PFSK-1 (cell line): ENCODE measurements around the gene PXK.

ENCODE experiments used
- FOXP2 ChIP-seq: optimal IDR thresholded peaks from 2 replicates; pipeline ENCODE3; 2011; ENCODE audit warnings: borderline replicate concordance, control low read depth, inconsistent platforms; ENCODE audit not compliant: insufficient read depth; ENCODE audit errors: extremely low read length, extremely low read depth
- POLR2AphosphoS5 ChIP-seq: IDR thresholded peaks from 2 replicates; pipeline ENCODE4 v1.6.1; 2012; ENCODE audit warnings: low read depth, mild to moderate bottlenecking, control low read depth, low read length, moderate library complexity
- SIN3A ChIP-seq: IDR thresholded peaks from 2 replicates; pipeline ENCODE4 v1.6.1; 2012; ENCODE audit warnings: mild to moderate bottlenecking, low read length, moderate library complexity, borderline replicate concordance; ENCODE audit not compliant: insufficient read depth
- TAF1 ChIP-seq: IDR thresholded peaks from 2 replicates; pipeline ENCODE4 v1.6.1; 2012; ENCODE audit warnings: low read length, control low read depth, borderline replicate concordance; ENCODE audit not compliant: insufficient read depth
- TF ChIP-seq, protein P1 (sequence below), 2 experiments: IDR thresholded peaks; 2 replicates each; pipeline versions ENCODE4 v1.6.1 to v1.8.0; 2011 to 2012; ENCODE audit warnings: low read depth in 2 of 2, low read length in 2 of 2, control low read depth in 1 of 2, inconsistent platforms in 1 of 2, mild to moderate bottlenecking in 1 of 2, moderate library complexity in 1 of 2; ENCODE audit not compliant: insufficient read depth in 1 of 2

Gene PXK

GRCh38 chr3:58371754-58372153, 39.1 kb downstream of the PXK start:
- TF ChIP-seq POLR2AphosphoS5 (no peak), SIN3A (no peak), TAF1 (no peak), FOXP2 (no peak)
- TF ChIP-seq, protein P1, sequence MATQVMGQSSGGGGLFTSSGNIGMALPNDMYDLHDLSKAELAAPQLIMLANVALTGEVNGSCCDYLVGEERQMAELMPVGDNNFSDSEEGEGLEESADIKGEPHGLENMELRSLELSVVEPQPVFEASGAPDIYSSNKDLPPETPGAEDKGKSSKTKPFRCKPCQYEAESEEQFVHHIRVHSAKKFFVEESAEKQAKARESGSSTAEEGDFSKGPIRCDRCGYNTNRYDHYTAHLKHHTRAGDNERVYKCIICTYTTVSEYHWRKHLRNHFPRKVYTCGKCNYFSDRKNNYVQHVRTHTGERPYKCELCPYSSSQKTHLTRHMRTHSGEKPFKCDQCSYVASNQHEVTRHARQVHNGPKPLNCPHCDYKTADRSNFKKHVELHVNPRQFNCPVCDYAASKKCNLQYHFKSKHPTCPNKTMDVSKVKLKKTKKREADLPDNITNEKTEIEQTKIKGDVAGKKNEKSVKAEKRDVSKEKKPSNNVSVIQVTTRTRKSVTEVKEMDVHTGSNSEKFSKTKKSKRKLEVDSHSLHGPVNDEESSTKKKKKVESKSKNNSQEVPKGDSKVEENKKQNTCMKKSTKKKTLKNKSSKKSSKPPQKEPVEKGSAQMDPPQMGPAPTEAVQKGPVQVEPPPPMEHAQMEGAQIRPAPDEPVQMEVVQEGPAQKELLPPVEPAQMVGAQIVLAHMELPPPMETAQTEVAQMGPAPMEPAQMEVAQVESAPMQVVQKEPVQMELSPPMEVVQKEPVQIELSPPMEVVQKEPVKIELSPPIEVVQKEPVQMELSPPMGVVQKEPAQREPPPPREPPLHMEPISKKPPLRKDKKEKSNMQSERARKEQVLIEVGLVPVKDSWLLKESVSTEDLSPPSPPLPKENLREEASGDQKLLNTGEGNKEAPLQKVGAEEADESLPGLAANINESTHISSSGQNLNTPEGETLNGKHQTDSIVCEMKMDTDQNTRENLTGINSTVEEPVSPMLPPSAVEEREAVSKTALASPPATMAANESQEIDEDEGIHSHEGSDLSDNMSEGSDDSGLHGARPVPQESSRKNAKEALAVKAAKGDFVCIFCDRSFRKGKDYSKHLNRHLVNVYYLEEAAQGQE (IDR thresholded peaks at IDR 0.05; ENCODE audit: insufficient read depth in 1 of 2, low read depth in 2 of 2, low read length in 2 of 2): no peak

DNA sequence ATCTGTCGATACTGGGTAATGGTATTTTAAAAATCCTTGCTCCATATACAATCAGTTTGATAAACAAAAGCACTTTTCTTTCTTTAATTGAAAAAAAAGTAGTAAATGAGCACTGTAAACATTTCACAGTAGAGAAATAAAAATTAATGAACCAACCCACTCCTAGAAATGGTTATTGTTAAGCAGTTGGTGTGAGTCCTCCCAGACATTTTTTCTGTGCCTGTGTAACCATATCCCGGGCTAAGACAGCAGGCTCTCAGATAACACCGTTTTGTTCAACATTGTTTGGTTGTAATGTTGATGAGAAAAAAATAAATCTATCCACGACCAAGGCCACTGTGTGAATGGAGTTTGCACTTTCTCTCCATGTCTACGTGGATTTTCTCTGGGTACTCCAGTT, 42.6 kb downstream of the PXK start:
- TF ChIP-seq FOXP2 (no peak), POLR2AphosphoS5 (no peak), TAF1 (no peak), SIN3A (no peak)
- TF ChIP-seq, protein P1 (IDR thresholded peaks at IDR 0.05; ENCODE audit: insufficient read depth in 1 of 2, low read depth in 2 of 2, low read length in 2 of 2): no peak

GRCh38 chr3:58377168-58377567, 44.5 kb downstream of the PXK start:
- TF ChIP-seq, protein P1 (IDR thresholded peaks at IDR 0.05; ENCODE audit: insufficient read depth in 1 of 2, low read depth in 2 of 2, low read length in 2 of 2): no peak
- no peak for TF ChIP-seq TAF1
- no peak for TF ChIP-seq POLR2AphosphoS5
- TF ChIP-seq FOXP2: no peak
- no peak for TF ChIP-seq SIN3A

- TF ChIP-seq FOXP2 (no peak), POLR2AphosphoS5 (no peak), TAF1 (no peak), SIN3A (no peak)
- TF ChIP-seq, protein P1 (IDR thresholded peaks at IDR 0.05; ENCODE audit: insufficient read depth in 1 of 2, low read depth in 2 of 2, low read length in 2 of 2): no peak
Measured at GRCh38 chr3:58377750-58378149, 45.1 kb downstream of the PXK start.

DNA sequence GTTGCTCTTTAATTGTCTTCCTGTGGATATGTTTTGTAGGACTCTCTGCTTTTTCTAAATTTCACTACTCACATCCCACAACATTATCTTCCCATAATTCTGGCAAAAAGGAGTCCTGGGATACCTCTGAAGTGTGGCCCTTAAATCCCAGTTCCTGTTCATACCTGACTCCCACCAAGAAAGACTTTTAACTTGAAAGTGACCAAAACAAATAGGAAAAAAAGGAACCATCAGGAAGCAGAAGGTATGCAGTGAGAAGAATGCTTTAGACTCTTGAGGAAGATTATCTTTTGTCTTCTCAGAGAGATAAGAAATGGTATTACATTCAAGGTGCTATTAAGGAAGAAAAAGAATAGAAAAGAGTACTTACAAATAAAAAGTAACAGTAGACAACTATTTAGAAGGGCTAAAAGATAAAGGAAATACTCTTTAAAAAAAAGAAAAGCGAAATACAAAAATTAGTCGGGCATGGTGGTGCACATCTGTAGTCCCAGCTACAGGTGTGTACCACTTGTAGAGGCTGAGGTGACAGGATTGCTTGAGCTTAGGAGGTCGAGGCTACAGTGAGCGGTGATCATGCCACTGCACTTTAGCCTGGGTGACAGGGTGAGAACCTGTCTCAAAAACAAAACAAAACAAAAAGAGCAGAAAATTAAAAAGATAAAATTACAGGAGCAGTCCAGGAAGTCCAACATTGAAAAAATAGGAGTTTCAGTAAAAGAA, 46.8 kb downstream of the PXK start:
- TF ChIP-seq TAF1 (no peak), FOXP2 (no peak), POLR2AphosphoS5 (no peak), SIN3A (no peak)
- TF ChIP-seq, protein P1 (IDR thresholded peaks at IDR 0.05; ENCODE audit: insufficient read depth in 1 of 2, low read depth in 2 of 2, low read length in 2 of 2): no peak
